H7 (cell line): ENCODE measurements around the gene IQGAP3. TPM values are rescaled to one million over a fixed set of nuclear protein-coding genes. Genes with fewer than 3 reads are reported as not detected.

Experiments used
- DNase-seq: peaks from one replicate; pipeline ENCODE4 v3.0.0; 2012
- H3K27me3 ChIP-seq: 2 replicates; pipeline ENCODE4 v1.6.0; 2011; ENCODE audit warnings: mild to moderate bottlenecking, low read length; ENCODE audit not compliant: control insufficient read depth, insufficient read depth
- H3K36me3 ChIP-seq: replicated peaks from 2 replicates; pipeline ENCODE4 v1.5.1; 2011; ENCODE audit warnings: low read length; ENCODE audit not compliant: control insufficient read depth, insufficient read depth
- H3K4me3 ChIP-seq: 2 replicates; pipeline ENCODE4 v1.5.1; 2011; ENCODE audit warnings: low read depth, mild to moderate bottlenecking, control low read depth, low read length, moderate library complexity; ENCODE audit not compliant: insufficient read depth
- total RNA-seq: library from RNA; depleted of rRNA; stranded (reverse); fragments of >200 nt; shearing (Covaris generic); gene quantifications from 2 replicates; pipeline ENCODE4 v1.2.3, GENCODE V29; 2014

The IQGAP3 gene
- total RNA-seq, 1 experiment from 2014 or later, result 36.8 TPM

- H3K27me3 ChIP-seq, result no peaks in the 10 kb centered on the region
- H3K36me3 ChIP-seq, result peaks cover 19% of the 10 kb centered on the region
- H3K4me3 ChIP-seq, result peak within 1 kb of the TSS; percentile 92
- DNase-seq, result peak; percentile 79
Measured at GRCh38 chr1:156601122-156601830, 28.9 kb upstream of the IQGAP3 start, which contains the start of gene GPATCH4. GPATCH4 (minus strand) TSS chr1:156601479.

DNA sequence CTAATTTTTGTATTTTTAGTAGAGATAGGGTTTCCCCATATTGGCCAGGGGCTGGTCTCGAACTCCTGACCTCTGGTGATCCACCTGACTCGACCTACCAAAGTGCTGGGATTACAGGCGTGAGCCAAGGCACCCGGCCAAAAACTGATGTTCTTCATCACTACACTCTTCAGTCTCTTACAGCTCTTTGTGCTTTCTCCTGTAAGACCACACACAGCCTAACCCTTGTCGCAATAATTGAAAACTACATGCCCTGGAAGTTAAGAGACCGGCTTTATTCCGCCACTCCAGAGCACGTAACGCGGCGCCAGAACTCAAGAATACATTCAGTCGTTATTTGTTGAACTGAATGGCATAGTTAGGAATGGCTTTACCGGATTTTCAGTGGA lies 28.4 kb upstream of the IQGAP3 start:
- peak overlapping the region; percentile 92 for H3K4me3 ChIP-seq
- no peak for DNase-seq

DNA sequence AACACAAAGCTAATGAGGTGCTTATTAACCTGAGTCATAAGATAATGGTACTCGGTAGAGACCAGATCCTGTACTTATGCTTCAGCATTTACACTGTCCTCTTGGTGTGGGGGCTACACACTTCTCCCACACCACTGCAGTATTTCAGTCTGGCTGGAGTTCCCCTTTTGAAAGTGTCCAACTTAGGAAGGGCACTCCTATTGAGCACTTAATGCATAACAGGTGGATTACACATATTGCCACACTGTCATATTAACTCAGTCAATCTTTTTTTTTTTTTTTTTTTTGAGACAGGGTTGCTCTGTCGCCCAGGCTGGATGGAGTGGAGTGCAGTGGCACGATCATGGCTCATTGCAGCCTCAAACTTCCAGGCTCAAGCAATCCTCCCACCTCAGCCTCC lies 27.4 kb upstream of the IQGAP3 start:
- no peak overlapping the region for H3K4me3 ChIP-seq
- no peaks in the 10 kb centered on the region for H3K27me3 ChIP-seq
- no peak for DNase-seq
- peaks cover 32% of the 10 kb centered on the region for H3K36me3 ChIP-seq

More for the DNA sequence above, 28.4 kb upstream of the IQGAP3 start:
- no peaks in the 10 kb centered on the region for H3K27me3 ChIP-seq
- peaks cover 24% of the 10 kb centered on the region for H3K36me3 ChIP-seq

DNA sequence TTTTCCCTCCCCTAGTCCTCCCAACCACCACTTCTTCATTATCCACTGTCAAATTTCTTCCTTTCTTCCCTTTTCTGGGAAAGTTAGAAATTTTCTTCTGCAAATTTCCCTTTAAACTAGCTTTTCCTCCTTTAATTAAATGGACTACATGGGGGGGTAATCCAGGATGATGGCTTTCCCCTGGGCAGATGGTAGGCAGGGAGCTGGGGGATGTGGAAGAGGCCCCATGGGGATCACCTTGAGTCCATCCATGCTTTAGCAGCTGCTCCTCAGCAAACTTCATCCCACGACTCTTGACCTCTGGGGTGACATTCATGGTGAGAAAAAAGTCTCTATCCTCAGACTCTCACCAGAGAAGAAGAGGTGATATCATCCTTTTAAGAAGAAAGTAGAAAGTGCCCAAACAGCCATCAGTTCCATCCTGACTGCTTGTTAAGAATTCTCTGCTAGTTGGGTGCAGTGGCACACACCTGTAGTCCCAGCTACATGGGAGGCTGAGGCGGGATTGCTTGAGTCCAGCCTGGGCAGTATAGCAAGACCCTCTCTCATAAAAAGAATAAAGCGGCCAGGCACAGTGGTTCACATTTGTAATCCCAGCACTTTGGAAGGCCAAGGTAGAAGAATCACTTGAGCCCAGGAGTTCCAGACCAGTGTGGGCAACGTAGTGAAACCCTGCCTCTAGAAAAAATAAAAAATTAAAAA lies 26.5 kb upstream of the IQGAP3 start:
- DNase-seq, result no peak
- Histone ChIP-seq H3K27me3 (no peaks in the 10 kb centered on the region), H3K4me3 (no peak overlapping the region), H3K36me3 (peaks cover 37% of the 10 kb centered on the region)

GRCh38 chr1:156598125-156598524 lies 25.8 kb upstream of the IQGAP3 start:
- no peak for DNase-seq
- Histone ChIP-seq H3K36me3 (peaks cover 43% of the 10 kb centered on the region), H3K27me3 (no peaks in the 10 kb centered on the region), H3K4me3 (no peak overlapping the region)

DNA sequence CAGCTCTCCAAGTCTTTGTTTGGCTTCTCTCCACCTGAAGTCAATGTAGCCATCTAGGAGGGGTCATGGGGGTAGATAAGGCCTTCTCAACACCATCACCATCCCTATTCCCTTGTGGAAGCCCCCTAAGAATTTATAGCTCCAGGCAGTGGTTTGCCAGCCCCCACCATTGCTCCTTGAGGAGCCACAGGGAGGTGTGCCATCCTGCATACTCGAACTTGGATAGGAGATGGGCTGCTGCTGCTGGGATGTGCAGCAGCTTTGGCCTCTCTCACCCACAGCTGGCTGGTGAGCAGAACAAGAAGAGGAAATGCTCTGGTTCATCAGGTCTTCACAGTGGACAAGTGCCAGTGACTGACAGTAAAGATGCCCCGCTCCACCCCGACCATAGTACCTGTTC lies 24.1 kb upstream of the IQGAP3 start:
- Histone ChIP-seq H3K36me3 (peaks cover 46% of the 10 kb centered on the region), H3K27me3 (no peaks in the 10 kb centered on the region), H3K4me3 (no peak overlapping the region)
- DNase-seq, result no peak

DNA sequence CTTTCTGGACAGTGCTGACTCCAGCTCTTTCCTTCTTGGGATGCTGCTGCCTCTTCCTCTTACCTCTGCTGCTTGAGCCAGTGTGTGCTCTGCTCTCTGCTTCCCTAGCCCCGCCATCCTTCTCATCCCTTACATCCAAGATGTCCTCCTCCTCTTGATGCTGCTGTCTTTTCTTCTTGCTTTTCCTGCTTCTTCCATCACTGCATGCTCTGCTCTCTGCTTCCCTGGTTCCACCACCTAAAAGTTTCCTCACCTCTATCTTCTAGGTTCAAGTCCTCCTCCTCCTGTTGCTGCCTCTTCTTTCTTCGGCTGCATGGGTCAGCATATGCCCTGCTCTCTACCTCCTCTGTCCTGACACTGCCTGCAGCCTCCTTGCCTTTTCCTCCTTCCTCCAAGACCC lies 22.7 kb upstream of the IQGAP3 start:
- peaks cover 46% of the 10 kb centered on the region for H3K36me3 ChIP-seq
- no peak overlapping the region for H3K4me3 ChIP-seq
- no peaks in the 10 kb centered on the region for H3K27me3 ChIP-seq
- no peak for DNase-seq

- peaks cover 46% of the 10 kb centered on the region for H3K36me3 ChIP-seq
- no peaks in the 10 kb centered on the region for H3K27me3 ChIP-seq
- H3K4me3 ChIP-seq, result no peak overlapping the region
- no peak for DNase-seq
Measured at GRCh38 chr1:156594190-156594589, 21.8 kb upstream of the IQGAP3 start.

GRCh38 chr1:156593661-156593989 lies 21.3 kb upstream of the IQGAP3 start:
- no peak overlapping the region for H3K4me3 ChIP-seq
- DNase-seq, result no peak
- peaks cover 46% of the 10 kb centered on the region for H3K36me3 ChIP-seq
- H3K27me3 ChIP-seq, result no peaks in the 10 kb centered on the region

DNA sequence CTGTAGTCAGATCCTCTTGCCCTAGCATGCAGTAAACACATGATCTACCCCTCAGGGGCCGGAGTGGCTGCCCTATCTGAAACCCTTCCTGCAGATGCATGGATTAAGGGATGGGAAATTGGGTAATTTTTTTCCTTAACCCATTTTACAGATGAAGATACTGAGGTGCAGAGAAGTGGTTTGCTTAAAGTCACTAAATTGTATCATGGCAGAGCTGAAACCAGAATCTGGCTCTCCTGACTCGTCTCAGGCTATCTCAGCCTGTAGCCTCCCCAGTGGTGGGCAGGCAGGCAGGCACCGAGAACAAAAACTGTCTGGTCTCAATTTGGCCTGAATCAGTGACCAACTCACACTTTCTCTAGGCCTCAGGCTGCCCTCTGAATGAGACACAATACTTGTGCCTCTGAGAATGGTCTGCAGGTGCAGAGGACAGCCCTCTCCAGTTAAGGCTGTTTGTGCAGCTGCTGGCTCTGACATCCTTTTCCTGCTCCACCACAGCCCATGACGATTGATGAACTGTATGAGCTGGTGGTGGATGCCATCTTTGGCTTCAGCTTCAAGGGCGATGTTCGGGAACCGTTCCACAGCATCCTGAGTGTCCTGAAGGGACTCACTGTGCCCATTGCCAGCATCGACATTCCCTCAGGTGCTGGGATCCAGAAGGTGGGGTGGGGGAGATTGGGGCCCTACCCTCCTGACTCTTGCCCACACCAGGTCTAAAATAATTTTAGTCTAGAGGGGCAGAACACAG lies 20.7 kb upstream of the IQGAP3 start:
- DNase-seq, result no peak
- Histone ChIP-seq H3K27me3 (no peaks in the 10 kb centered on the region), H3K36me3 (peaks cover 42% of the 10 kb centered on the region), H3K4me3 (no peak overlapping the region)

- Histone ChIP-seq H3K27me3 (no peaks in the 10 kb centered on the region), H3K36me3 (peaks cover 36% of the 10 kb centered on the region), H3K4me3 (peak overlapping the region; percentile 96)
- peak; percentile 48 for DNase-seq
Measured at GRCh38 chr1:156592158-156592909, 20.0 kb upstream of the IQGAP3 start.

- Histone ChIP-seq H3K4me3 (peak within 1 kb of the TSS; percentile 96), H3K27me3 (no peaks in the 10 kb centered on the region), H3K36me3 (peaks cover 29% of the 10 kb centered on the region)
- DNase-seq, result peak; percentile 97
Measured at GRCh38 chr1:156591432-156592157, 19.2 kb upstream of the IQGAP3 start, which contains the start of gene NAXE. NAXE (plus strand) TSS chr1:156591776; CDS start chr1:156591805, 29 bp downstream.

GRCh38 chr1:156591181-156591431 lies 18.7 kb upstream of the IQGAP3 start:
- DNase-seq, result no peak
- Histone ChIP-seq H3K27me3 (no peaks in the 10 kb centered on the region), H3K36me3 (peaks cover 25% of the 10 kb centered on the region), H3K4me3 (peak overlapping the region; percentile 96)
